HG03354 (cell line): Measurements from ENCODE around the gene EXOC6B.

Experiments
- ATAC-seq: cut with Tn5 transposase; IDR thresholded peaks from one replicate; pipeline ENCODE4 v1.9.1; 2021; ENCODE audit warnings: mild to moderate bottlenecking; ENCODE audit not compliant: unreplicated experiment, poor library complexity, severe bottlenecking

Gene EXOC6B

GRCh38 chr2:72211777-72212485, 613.9 kb downstream of the EXOC6B start:
- ATAC-seq, result no peak

DNA sequence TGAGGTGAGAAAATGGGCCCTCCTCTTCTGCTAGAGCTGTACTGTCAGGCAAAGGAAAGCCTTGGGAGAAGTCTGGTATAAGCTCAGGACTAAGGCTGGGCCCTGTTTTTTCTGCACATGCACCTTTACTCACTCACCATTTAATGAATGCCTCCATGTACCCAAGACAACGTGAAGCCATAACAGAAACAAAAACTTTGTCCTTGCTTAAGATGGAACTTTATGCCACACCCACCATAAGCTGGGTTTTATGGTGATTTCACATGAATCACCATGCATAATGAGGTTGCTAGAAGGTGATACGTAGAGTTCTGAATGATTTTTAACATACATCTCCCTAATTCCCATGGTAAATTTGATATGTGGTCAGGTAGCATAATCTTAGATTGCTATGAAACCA, 614.5 kb downstream of the EXOC6B start:
- ATAC-seq, result no peak

DNA sequence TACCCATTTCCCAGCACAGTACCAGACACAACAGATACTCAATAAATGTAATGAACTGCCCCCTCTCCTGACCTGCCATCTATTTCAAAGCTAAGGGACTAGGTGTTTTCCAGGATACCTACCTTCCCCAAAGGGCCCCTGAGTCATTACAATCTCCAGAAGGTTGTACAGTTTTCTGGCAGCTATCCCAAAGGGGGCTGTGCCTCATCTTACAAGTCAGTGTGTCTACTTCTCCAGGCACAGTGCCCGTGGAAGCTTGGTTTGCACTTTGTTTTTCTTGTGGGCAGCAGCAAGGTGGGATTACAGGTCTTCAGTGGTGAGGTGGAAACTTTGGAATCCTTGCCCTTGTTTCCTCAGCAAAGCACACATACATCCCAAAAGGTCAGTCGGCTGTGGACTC, 615.4 kb downstream of the EXOC6B start:
- no peak for ATAC-seq

DNA sequence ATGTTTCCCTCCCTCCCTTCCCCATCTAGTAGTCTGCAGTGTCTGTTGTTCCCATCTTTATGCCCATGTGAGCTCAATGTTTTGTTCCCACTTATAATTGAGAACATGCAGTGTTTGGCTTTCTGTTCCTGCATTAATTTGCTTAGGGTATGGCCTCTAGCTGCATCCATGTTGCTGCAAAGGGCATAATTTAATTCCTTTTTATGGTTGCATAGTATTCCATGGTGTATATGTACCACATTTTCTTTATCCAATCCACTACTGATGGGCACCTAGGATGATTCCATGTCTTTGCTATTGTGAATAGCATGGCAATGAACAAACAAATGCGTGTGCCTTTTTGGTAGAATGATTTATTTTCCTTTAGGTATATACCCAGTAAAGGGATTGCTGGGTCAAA, 617.6 kb downstream of the EXOC6B start:
- no peak for ATAC-seq

DNA sequence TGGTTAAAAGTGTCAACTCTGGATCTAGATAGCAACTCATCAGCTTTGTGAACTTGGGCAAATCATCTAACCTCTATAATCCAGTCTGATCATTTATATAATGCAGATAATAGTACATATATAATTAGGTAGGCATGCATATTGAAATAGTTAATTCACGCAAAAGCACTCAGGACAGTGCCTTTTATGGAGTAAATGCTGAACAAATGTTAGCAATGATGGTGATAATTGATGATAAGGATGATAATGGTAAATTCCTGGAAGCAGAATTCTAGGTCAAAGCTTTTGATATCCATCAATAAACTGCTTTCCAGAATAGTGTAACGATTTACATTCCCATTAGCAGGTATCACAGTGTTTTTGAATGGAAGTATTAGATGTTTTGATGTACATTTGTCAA, 618.5 kb downstream of the EXOC6B start:
- ATAC-seq, result no peak

- no peak for ATAC-seq
Measured at GRCh38 chr2:72205504-72205881, 620.3 kb downstream of the EXOC6B start.

DNA sequence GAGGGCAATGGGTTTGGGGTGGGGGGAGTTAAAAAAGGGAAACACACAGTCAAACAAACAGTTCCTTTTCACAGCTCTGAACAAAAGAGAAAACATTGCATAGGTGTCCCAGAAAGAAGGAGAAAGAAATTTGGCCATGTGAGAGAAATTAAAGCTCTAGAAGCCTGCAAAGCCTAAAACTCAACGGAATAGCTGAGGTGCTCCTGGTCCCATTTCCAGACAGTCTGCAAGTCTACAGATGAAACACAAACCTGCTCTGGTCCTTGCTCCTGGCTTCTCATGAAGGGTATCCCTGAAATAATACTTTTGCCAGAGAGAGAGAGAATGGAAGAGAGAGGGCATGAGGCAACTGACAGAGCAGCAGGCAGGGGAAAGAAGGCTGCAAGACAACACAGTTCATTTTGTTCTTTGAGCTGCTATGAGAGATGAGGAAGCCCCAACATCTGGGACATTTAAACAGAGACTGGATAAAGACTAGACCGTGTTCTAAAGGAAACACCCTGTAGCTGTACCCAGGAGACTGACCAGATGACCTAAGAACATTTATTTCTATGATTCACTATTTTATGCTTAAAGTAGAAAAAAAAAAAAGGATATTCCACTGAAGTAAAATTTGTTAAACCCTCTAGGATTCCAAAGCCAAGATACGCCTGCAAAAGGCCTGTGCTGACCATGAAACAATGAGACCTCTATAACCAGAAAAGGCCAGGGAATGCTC, 620.9 kb downstream of the EXOC6B start:
- ATAC-seq, result no peak

DNA sequence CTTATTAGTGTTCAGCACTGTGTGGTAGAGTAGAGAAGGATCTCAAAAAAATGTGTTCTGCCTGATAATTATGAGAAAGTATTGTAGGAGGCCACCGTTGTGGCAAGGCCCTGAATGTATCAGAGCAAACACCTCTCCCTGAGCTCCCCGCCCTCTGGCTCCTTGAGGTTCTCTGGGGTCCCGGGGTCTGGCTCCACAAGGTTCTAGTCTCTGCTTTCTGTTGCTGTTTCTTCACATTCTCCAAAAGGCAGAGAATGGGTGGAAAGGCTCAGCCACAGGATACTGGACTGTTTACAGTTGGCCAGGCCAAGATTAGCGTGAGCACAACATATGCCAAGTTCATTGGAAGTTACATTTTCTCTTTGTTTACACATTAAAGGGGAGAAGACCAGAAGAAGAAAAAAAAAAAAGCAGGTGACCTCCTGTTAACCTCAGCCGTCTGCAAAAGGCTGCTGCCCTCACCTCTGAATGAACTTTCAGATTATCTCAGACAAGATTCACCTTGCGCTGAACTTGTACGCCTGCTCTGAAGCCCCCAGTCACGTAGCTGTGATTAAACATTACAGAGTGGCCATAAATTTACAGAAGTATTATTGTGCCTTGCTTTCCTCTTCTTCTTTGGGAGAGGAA, 621.6 kb downstream of the EXOC6B start:
- ATAC-seq, result no peak

GRCh38 chr2:72198532-72199241, 627.1 kb downstream of the EXOC6B start:
- ATAC-seq, result no peak

- no peak for ATAC-seq
Measured at GRCh38 chr2:72193723-72194122, 632.1 kb downstream of the EXOC6B start.

- no peak for ATAC-seq
Measured at GRCh38 chr2:72191441-72191840, 634.4 kb downstream of the EXOC6B start.

DNA sequence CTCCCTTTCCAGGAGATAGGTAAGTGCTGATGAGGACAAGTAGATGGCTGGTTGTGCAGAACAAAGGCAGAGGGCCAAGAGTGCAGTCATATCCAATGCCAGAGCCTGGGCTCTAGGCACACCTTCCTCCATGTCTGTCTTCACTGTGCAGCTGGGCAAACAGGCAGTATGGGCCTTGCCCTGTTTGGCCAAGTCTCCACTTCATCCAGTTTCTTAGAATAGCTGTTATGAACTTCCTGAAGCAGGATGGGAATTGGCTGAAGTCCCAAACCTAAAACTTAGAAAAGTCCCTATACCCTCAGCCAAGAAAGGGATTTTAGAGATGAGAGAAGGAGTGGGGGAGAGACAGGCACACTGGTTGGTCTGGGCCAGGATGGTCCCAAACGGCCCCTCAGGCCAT, 640.6 kb downstream of the EXOC6B start:
- ATAC-seq, result no peak

DNA sequence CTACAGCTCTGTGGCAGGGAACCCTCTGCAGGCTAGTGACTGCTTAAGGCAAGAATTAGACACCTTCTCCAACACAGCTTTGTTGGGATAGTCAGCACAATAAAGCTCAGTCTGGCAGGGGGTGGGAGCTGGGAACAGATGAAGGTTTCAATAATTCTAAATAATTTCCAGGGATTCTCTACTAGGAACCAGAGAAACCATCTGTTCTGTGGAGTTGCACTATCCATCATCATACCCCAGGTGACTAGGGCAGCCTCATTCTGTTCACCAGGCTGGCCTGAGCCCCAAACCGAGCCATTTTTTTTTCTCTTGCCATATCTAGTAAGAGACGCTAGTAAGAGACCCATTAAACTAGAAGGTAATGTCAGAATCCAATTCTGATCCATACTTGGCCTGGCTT, 642.4 kb downstream of the EXOC6B start:
- no peak for ATAC-seq

GRCh38 chr2:72183016-72183415, 642.8 kb downstream of the EXOC6B start:
- ATAC-seq, result no peak

- no peak for ATAC-seq
Measured at GRCh38 chr2:72182547-72182946, 643.3 kb downstream of the EXOC6B start.

DNA sequence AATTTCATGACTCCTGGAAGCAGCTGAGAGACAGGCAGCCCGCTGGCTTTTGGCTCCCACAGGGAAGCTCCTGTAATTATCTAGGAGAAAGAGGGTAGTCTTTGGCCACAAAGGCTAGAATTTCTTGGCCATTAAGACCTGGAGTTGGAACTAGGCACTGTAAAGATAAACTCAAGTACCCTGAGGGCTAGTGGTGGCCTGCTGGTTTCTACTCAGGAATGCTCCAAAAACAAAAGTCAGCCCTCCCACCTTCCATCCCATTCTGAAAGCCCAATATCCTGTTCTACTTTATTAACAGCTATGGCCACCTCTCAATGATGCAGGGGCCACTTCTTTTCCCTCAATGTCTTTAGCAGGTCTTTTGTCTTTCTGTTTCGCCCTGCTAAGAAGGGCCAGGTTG, 644.2 kb downstream of the EXOC6B start:
- ATAC-seq, result no peak

DNA sequence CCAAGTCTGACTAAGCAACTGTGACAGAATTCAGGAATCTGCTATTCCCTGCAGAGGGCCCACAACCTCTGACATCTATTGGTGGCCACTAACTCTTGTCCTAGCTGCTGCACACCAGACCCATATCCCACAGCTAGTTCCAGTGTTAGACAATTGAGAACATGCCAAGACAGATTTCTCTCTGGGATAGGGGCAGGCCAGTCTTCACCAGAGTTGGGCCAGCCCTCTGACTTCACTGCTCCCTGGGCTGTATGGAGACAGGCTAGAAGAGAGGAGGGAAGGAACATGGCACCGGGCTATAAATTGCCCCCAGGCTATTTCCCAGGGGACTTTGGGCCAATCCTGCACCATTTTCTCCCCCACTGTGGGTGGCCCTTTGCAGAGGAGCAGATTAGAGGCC, 645.5 kb downstream of the EXOC6B start:
- no peak for ATAC-seq

DNA sequence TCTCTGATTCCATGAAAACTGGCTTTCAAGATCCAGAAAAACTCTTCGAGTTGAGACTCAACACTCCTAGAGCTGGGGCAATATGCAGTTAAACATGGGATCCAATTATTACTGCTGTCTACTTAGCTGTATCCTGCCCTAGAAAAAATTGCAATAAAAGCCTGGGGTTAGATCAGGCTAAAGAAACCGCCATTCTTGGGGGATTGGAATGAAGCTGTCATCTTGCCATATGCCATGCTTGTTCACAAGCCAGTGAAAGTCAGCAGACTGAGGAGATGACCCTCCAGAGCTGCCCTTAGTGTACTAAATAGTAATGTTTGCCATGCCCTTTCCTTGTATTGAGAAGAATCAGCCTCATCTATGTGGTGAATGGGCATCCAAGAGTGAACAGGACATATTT, 647.3 kb downstream of the EXOC6B start:
- no peak for ATAC-seq

DNA sequence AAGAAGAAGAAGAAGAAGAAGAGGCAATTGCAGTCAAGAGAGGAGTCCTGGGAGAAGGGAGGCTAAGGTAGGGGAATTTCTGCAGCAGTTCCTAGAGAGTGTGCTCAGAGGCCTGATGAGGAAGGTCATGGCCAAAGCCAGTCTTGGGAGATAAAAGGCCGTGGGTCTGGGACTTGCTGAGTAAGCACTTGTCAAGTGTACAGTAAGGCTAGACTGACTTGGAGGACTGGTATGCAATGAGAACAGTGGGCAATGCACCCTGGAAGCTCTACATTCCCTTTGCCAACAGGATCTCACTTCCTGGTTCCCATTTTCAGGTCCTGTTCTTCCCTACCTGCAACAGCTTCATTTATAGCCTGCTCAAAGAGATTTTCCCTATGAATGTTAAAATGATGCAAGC, 649.6 kb downstream of the EXOC6B start:
- ATAC-seq, result no peak

- ATAC-seq, result no peak
Measured at GRCh38 chr2:72175636-72176035, 650.2 kb downstream of the EXOC6B start.
